OCI-LY1 (cell line): ENCODE measurements around the gene SERHL2.
"Not testable (repeated sequence)": the region's sequence is repeated elsewhere in the genome, so short reads cannot be mapped to it uniquely, and the experiment has no call there.

Experiments used
- CTCF ChIP-seq: fragments of 200-600 bp; sonication (generic), shearing (Covaris generic); IDR thresholded peaks from 2 replicates; pipeline ENCODE4 v1.5.1; 2017; ENCODE audit warnings: mild to moderate bottlenecking, antibody characterized with exemption, low read length, moderate library complexity, mixed read lengths
- EZH2 ChIP-seq: fragments of 200-600 bp; sonication (generic), shearing (Covaris generic); IDR thresholded peaks from 2 replicates; pipeline ENCODE4 v1.8.0; 2017; ENCODE audit warnings: borderline replicate concordance, mixed run types, mild to moderate bottlenecking, antibody characterized with exemption, low read length, moderate library complexity, mixed read lengths

- TF ChIP-seq CTCF, EZH2: not testable (repeated sequence)
Measured at GRCh38 chr22:42536634-42537033, 17.1 kb upstream of the SERHL2 start.
